ENCODE measurements around the gene HOXC6. TPM values are rescaled to one million over a fixed set of nuclear protein-coding genes. Genes with fewer than 3 reads are reported as not detected.
A peak's percentile ranks its signal among the peaks of the same experiment; 100 is the strongest.

HOXC6 gene
- total and polyA plus RNA-seq, 2 donors (not counting 3 experiments of a cell fraction or from before 2014, with no cell fraction given), result 0.58 to 0.72 TPM

DNA sequence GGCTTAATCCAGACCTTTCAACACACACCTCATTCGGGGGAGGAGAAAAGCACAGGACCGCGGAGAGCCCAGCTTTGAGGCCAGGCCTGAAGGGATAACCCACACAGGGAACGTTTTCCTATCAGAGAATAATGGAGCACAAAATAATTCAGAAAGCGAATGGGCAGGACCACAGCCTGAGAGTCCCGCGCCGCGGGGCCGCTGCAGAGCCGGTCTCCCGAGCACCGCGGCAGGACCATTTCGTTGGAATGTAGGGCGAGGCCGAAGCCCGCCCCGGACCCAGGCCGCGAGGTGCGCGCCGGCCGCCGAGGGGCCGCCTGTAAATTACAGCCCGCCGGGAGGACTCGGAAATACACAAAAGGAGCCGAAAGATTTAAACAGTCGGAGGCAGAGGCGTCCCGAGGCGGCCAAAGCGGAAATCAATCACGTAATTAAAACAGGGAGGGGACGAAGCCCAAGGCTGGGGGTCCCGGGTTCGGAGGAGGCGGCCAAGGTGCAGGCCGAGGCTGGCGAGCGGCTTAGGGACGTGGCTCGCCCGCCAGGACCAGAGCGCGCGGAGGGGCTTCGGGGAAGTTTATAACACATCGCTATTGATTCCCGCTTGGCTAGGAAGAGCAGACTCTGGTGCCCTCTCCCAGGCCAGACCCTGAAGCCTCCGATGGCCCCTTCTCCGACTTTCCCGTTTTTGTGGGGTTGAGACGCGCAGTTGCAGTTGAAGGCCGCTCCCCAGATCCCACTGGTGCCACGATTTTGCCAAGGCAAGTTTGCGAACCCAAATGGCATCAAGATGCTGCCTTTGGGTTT is 19.1 kb downstream of the HOXC6 start:
- no peaks in the 10 kb centered on the region for H3K79me2 ChIP-seq (ENCODE audit: control insufficient read depth, insufficient read depth, low read length)
- POLR2A ChIA-PET, result no interaction called here
- FAIRE-seq (no peak), DNase-seq (ENCODE audit: low read depth, low spot score) (no peak)
- dilution Hi-C loops (cut with MboI; ENCODE audit: extremely low pct_ligation_motif_present, low sequenced_read_pairs) (no loop called here), intact Hi-C loops (cut with micrococcal nuclease) (no loop called here)
- no peak overlapping the region for H3K9ac ChIP-seq (replicated peaks; ENCODE audit: extremely low read depth, insufficient read depth, low read length)
- H3K4me3 ChIP-seq (replicated peaks in 1 of 3; ENCODE audit: insufficient read depth in 1 of 3, low read depth in 1 of 3, low read length in 3 of 3), result no peak overlapping the region
- CTCF ChIA-PET, result no interaction called here
- H3K27ac ChIP-seq (ENCODE audit: insufficient read depth, low read depth, low read length), result no peak overlapping the region
- no peaks in the 10 kb centered on the region for H3K4me1 ChIP-seq (ENCODE audit: control insufficient read depth, extremely low read depth, insufficient read depth, low read length)
- no peak overlapping the region for H3K4me2 ChIP-seq (ENCODE audit: insufficient read depth, low read length)
- H3K9me1 ChIP-seq (replicated peaks; ENCODE audit: control insufficient read depth, extremely low read depth, insufficient read depth, low read length), result no peaks in the 10 kb centered on the region
- peaks cover 80 to 96% of the 10 kb centered on the region in 2 experiments for H3K27me3 ChIP-seq (ENCODE audit: control insufficient read depth in 2 of 2, insufficient read depth in 2 of 2, low read length in 2 of 2)
- no peak overlapping the region for H2AFZ ChIP-seq (ENCODE audit: low read depth, low read length)
- TF ChIP-seq FOS (IDR thresholded peaks at IDR 0.05; ENCODE audit: borderline replicate concordance, insufficient read depth, low read length) (no peak), JUN (IDR thresholded peaks at IDR 0.05; ENCODE audit: borderline replicate concordance, insufficient read depth, insufficient read length, low read depth) (no peak), MYC (IDR thresholded peaks at IDR 0.05; ENCODE audit: low read depth, low read length) (no peak), POLR2AphosphoS5 (IDR thresholded peaks at IDR 0.05; ENCODE audit: insufficient read depth, low read depth, low read length) (no peak), EZH2 (IDR thresholded peaks at IDR 0.05; ENCODE audit: borderline replicate concordance, low read depth, low read length, severe bottlenecking) (peak; percentile 99), POLR2A (IDR thresholded peaks at IDR 0.05; ENCODE audit: low read depth, low read length) (no peak), GATA2 (IDR thresholded peaks at IDR 0.05; ENCODE audit: insufficient read depth, insufficient read length, low read depth, low read length) (no peak)
- TF ChIP-seq, protein P1, sequence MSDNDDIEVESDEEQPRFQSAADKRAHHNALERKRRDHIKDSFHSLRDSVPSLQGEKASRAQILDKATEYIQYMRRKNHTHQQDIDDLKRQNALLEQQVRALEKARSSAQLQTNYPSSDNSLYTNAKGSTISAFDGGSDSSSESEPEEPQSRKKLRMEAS (IDR thresholded peaks at IDR 0.05; ENCODE audit: insufficient read depth, insufficient read length), result no peak
- TF ChIP-seq, protein P2, sequence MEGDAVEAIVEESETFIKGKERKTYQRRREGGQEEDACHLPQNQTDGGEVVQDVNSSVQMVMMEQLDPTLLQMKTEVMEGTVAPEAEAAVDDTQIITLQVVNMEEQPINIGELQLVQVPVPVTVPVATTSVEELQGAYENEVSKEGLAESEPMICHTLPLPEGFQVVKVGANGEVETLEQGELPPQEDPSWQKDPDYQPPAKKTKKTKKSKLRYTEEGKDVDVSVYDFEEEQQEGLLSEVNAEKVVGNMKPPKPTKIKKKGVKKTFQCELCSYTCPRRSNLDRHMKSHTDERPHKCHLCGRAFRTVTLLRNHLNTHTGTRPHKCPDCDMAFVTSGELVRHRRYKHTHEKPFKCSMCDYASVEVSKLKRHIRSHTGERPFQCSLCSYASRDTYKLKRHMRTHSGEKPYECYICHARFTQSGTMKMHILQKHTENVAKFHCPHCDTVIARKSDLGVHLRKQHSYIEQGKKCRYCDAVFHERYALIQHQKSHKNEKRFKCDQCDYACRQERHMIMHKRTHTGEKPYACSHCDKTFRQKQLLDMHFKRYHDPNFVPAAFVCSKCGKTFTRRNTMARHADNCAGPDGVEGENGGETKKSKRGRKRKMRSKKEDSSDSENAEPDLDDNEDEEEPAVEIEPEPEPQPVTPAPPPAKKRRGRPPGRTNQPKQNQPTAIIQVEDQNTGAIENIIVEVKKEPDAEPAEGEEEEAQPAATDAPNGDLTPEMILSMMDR (IDR thresholded peaks at IDR 0.05; ENCODE audit: extremely low read depth in 1 of 2, insufficient read depth in 1 of 2, low read depth in 1 of 2, low read length in 2 of 2), result no peak
- no peaks in the 10 kb centered on the region for H4K20me1 ChIP-seq (replicated peaks; ENCODE audit: control insufficient read depth, extremely low read depth, insufficient read depth, low read length)
- no peaks in the 10 kb centered on the region for H3K9me3 ChIP-seq (replicated peaks; ENCODE audit: control insufficient read depth, insufficient read depth, low read length)
- no TSS peak for BruUV-seq (replicated peaks)
- H3K36me3 ChIP-seq (ENCODE audit: control insufficient read depth in 2 of 2, extremely low read depth in 1 of 2, insufficient read depth in 2 of 2, low read length in 2 of 2), result no peaks in the 10 kb centered on the region
